HG03045 (cell line): ENCODE data around the gene NTRK3.

Experiments
- ATAC-seq: cut with Tn5 transposase; IDR thresholded peaks from one replicate; pipeline ENCODE4 v1.9.1; 2021; ENCODE audit warnings: mild to moderate bottlenecking, moderate library complexity; ENCODE audit not compliant: unreplicated experiment

NTRK3 gene

GRCh38 chr15:88258093-88258641 is 1.6 kb upstream of the NTRK3 start:
- ATAC-seq: no peak

GRCh38 chr15:88257311-88258092 is 963 bp upstream of the NTRK3 start:
- ATAC-seq: no peak

- ATAC-seq: no peak
Measured at GRCh38 chr15:88255484-88256278, 858 bp downstream of the NTRK3 start.

DNA sequence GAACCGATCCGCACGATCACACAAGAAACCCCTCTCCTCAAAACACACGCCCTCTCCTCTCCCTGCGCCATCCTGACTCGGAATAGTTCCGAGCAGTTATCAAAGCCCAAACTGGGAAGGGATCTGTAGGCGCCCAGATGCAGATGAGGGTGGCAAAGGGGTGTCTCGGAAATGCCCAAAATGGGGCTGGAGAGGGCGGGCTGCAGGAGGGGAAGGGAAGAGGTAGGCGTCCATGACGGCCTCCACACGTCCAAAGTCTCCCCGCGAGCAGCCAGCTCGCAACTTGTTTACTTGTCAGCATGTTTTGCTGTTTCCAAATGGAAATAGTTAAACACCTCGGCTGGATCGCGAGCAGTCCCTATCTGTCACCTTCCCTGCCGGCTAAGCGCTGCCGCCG is 1.5 kb downstream of the NTRK3 start:
- no peak for ATAC-seq

DNA sequence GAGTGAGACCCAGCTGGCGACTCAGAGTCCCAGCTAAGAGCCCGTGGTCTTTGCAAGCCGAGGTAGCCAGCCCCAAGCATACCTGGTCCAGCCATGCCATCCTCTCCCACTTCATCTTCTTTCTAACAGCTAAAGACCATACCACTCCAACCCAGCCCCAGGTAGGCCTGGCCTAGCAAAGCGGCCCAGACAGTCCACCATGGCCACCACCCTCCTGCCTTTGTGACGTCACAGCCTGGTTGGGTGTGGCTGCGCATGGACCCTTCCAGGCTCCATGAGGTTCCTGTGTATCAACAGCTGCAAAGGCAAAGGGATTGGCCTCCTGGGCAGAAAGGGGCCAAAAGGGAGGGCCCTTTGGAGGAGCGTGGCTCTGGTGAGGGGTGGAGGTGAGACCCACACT is 4.1 kb downstream of the NTRK3 start:
- ATAC-seq: no peak

DNA sequence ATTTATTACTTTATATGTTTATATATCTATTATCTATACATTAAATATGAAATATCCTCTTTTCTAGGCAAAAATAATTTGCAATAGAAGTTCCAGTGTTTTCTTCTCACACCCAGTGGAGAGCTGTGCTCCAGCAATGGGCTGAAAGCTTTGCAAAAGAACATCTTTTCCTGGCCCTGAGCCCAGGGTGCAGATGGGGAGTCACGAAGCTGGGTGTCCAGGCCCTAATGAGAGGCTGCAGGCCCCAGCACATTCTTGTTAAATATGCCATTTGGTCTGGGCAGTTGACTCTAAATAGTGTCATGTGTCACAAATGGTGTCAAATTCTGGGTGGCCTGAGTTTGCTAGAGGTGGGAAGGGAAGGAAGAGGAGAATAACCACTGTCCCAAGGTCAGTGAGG is 5.7 kb downstream of the NTRK3 start:
- no peak for ATAC-seq

- ATAC-seq: no peak
Measured at GRCh38 chr15:88249220-88249619, 7.3 kb downstream of the NTRK3 start.

- ATAC-seq: no peak
Measured at GRCh38 chr15:88247914-88248313, 8.6 kb downstream of the NTRK3 start.

- ATAC-seq: peak; percentile 78
Measured at GRCh38 chr15:88246666-88247446, 9.7 kb downstream of the NTRK3 start.

DNA sequence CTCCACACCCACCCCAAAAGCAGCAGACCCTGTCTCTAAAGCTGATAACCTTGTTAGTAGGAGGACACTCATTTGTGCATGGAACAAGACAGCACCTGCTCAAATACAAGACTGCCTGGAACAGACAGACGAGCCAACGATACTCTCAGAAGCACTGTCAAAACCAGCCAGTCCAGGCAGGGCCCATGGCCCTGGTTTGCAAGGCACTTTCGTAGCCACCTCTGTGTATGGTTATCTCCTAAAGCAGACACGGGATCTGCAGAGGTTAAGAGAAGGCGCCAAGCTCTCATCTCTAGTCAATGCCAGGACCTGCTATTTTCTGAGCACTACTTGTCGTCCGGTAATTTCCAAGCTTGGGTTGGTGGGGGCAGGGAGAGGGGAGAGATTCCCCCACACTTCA is 10.5 kb downstream of the NTRK3 start:
- no peak for ATAC-seq

GRCh38 chr15:88243895-88244787 is 12.4 kb downstream of the NTRK3 start:
- no peak for ATAC-seq

- ATAC-seq: no peak
Measured at GRCh38 chr15:88242586-88243555, 13.7 kb downstream of the NTRK3 start.

DNA sequence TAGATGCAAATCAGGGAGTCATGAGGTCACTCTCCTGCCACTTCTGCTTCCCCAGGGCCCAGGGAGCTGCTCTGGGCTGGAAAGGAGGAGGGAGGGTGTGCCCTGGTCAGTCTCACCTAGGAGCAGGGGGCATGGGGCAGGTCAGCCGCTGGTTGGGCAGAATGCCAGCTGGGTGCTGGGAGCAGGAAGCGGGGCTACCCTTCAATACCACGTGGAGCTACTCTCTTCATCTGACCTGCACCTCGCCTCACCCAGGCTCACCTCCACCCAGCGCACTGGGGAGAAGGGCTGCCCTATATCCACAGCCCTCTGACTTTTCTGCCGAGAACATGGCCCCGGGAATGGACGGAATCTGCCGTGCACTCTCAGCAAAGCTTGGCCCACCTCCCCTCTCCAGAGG is 15.1 kb downstream of the NTRK3 start:
- no peak for ATAC-seq

- no peak for ATAC-seq
Measured at GRCh38 chr15:88241060-88241459, 15.5 kb downstream of the NTRK3 start.

- no peak for ATAC-seq
Measured at GRCh38 chr15:88239594-88239993, 16.9 kb downstream of the NTRK3 start.

- ATAC-seq: no peak
Measured at GRCh38 chr15:88238618-88239430, 17.7 kb downstream of the NTRK3 start.

- ATAC-seq: no peak
Measured at GRCh38 chr15:88234711-88235110, 21.8 kb downstream of the NTRK3 start.

- ATAC-seq: no peak
Measured at GRCh38 chr15:88233921-88234320, 22.6 kb downstream of the NTRK3 start.
